GM18907 (cell line): ENCODE results near the gene TATDN2.
A peak's percentile ranks its signal among the peaks of the same experiment; 100 is the strongest.

Experiments
- ATAC-seq: cut with Tn5 transposase; IDR thresholded peaks from one replicate; pipeline ENCODE4 v1.9.1; 2021; ENCODE audit warnings: mild to moderate bottlenecking, moderate library complexity; ENCODE audit not compliant: unreplicated experiment

TATDN2 gene

DNA sequence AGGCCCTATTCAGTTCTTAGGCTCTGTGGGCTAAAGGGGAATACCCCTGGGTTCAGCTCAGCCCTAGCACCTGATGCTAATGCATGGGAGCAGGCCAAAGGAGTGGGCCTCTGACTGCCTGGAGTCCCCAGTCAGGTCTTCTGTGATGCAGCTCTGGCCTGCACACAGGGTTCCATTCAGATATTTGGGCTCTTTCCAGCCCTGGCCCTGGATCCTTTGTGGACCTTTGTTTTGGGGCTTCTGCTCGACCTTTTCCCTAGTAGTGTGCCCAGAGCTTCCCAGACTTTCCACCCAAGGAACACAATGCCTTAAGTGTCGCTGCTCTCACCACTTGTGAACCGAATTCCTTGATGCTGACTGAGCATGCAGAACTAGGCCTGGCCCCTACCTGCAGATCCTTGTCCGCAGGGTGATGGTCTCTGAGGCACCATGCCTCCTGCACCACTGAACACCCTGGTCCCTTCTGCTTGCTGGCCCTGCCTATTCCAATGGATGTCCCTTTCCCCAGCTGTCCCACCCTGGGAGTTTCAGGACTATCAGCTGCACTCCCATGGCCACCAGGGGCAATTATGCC lies 67.6 kb downstream of the TATDN2 start:
- ATAC-seq, result no peak

DNA sequence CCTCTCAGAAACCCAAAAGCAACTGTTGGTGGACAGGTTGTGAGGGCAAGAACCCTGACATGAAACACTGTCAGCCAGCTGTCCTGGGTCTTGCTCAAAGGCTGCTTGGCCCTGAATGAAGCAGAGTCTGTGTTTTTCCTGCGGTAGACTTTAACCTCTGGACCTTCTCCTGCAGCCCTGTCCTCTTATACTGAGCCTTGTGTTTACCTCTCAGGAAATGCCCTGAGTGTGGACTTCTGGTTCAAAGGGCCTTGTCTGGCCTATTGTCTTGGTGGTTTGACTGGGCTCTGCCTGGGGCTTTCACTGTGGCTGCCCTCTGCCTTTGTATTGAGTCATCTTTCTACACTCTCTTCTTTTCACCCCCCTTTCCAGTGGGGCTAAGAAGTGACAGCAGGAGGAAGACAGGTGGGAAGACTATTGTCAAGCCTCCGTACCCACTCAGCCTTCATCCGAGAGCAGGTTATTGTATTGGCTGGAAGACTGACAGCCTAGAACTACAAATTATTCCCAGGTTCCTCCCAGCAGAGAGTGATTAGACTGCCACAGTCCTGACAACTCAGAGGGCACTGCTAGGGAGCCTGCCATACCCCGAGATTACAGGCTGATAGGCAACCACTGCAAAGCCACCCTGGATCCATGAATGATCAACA lies 69.2 kb downstream of the TATDN2 start:
- ATAC-seq, result no peak

DNA sequence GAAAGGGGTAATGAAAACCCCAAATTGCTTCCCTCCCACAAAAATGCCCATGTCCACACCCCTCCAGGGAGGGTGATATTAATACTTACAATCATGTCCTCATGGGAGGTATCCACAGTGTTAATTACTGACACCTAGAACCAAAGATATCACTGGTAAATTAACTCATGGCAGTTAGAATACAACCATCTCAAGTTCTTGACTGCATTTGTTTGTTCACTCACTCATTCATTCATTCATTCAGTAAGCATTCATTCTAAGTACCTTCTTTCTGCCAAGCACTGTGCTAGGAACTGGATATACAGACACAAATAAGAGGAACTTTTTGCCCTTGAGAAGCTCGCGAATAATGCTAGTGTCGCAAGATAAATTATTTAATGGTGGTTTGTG lies 69.7 kb downstream of the TATDN2 start:
- ATAC-seq, result no peak

DNA sequence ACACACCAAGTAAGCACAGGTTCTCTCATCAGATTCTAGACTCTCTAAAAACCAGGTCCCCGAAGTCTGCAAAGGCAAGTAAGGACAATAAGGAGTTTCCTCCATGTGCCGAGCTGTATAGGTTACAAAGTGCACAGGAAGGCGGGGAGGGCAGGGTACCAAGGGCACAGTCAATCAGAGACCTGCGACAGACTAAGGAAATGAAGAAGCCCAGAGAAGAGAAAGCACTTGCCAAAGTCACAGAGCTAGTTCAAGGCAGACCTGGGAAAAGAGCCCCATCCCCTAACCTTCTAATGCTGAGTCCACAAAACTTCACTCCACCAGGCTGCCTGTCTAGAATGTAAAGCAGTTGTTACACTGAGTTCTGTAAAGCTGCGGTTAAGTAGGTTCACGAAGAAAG lies 71.0 kb downstream of the TATDN2 start:
- ATAC-seq, result no peak

DNA sequence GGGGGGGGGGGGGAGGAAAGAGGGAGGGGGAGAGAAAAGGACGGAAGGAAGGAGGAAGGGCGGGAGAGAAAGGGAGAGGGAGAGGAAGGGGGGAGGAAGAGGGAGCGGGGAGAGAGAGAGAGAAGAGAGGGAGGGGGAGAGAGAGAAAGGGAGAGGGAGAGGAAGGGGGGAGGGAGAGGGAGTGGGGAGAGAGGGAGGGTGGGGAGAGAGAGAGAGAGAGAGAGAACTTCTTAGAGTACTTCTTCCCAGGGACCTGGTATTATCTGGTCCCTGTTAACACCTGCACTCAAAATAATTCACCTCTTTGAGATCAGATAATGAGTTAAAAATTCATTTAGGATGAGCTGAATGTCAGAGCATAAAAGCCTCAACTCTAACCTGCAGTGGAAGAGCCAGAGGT lies 71.5 kb downstream of the TATDN2 start:
- no peak for ATAC-seq

DNA sequence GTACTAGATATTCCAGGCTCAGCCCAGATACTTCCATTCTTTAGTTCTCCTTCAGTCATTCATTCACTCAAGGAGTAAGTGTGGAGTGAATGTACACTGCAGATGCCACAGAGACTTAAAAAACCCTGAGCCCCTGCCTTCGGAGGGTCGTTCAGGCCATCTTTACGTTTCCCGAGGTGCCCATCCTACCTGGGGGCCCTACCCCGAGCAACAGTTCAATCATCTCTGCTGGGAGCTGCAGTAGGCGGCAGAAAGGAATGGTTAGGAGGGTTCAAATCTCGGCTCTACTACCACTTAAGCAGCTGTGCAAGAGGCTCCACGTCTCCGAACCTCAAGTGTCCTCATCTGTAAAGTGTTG lies 72.0 kb downstream of the TATDN2 start:
- peak; percentile 4 for ATAC-seq

DNA sequence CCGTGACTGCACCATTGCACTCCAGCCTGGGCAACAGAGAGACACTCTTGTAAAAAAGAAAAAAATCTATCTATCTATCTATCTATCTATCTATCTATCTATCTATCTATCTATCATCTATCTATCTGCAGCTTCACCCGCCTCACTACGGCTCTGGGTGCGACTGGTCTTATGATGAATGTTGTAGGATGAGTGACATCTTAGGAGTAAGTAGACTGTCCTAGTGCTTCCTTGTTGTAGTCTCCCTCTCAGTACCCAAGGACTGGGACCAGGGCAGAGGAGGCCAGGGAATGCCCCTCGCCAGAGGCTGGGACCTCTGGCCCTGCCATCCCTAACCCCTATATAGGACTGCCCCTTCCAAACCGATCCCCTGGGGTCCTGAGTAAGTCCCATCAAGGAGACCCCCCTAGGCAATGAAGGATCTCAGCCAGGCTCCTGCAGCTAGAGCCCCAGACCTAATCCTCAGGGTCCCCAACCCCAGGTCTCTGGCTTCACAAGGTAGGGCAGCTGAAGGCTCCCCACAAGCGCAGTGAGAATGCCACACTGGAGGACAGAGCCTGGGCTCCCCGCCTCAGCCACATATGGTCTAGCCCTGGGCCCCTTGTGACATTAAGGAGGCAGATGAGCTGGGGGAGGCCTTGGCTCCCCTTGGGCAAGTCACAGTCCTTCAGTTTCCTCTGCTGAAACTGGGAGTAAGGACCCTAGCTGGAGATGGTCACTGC lies 73.5 kb downstream of the TATDN2 start:
- ATAC-seq, result no peak

DNA sequence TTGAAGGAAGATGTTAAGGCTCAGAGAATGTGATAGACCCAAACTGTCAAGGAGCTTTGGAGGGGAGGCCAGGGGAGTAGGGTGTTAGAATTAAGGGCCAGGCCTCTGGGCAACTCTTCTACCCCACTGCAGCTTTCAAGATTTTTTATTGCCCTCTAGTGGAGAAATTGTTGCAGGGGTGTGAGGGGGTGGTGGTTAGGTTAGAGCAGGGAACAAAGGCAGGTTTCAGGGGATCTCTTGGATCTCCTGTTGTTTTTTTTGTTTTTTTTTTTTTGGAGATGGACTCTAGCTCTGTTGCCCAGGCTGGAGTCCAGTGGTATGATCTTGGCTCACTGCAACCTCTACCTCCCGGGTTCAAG lies 74.1 kb downstream of the TATDN2 start:
- ATAC-seq, result no peak

DNA sequence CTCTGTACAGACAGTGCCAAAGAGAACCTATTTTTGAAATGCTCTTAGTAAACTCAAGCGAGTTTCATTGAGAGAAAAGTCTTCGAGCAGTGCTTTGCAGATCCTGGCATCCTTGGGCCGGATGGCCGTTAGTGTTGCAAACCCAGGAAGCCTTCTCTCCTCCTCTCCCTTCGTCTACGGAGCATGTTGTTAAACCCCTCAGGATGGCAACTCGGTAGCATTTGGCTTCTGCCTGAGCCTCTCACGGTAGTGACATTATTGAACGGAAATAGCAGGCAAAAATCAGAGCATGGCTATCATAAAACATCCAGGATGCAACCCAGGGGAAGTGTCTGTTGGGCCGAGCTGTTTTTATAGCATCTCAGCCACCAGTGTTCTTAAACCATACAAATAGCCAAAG lies 79.3 kb downstream of the TATDN2 start:
- no peak for ATAC-seq

DNA sequence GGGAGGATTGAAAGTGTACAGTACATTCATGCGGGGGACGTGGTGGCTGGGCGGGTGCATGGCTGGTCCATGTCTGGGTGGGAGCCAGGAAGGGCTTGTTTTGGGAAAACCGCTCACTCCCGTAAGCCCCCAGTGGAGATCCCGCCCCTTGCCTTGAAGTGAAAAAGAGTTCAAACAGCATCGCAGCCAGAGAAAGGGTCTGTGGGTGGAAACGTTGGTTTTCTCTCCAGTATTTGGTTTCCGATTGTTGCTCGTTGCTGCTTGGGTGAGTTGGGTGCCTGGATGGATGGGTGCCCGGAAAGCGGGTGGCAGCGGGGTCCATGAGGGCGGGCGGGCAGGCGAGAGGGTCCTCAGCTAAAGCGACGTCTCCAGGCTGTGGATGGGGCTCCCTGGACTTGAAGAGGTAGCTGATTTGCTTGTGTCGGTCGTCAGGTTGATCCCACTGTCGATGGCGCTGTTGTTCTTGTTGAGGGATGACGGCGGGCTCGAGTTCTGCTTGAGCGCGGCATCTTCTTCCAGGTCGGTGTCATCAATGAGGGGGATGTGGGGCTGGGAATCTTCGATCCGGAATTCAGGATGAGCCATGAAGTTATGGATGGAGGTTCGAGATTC lies 80.3 kb downstream of the TATDN2 start:
- ATAC-seq, result no peak

DNA sequence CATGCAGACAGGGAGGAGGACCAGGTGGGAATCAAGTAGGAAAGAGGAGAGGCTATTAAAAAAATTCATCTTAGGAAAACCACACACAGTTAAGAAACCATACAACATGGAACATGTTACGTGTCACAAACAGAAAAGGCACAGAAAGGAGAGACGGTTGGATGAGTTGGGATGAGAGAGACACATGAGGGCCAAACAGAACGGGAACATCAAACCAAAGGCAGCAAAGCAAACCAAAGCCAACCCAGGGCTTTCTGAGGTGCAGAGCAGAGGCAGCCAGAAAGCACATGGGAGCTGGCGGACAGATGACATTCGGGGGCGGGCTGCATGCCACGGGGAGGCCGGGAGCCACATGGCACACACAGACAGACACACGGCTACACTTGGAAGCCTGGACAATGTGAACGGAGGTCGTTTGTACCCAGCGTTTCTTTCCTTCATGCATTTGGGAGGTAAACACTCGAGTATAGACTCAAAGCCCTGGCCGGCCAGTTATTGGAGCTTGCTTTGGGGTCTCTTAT lies 81.3 kb downstream of the TATDN2 start:
- ATAC-seq, result no peak

DNA sequence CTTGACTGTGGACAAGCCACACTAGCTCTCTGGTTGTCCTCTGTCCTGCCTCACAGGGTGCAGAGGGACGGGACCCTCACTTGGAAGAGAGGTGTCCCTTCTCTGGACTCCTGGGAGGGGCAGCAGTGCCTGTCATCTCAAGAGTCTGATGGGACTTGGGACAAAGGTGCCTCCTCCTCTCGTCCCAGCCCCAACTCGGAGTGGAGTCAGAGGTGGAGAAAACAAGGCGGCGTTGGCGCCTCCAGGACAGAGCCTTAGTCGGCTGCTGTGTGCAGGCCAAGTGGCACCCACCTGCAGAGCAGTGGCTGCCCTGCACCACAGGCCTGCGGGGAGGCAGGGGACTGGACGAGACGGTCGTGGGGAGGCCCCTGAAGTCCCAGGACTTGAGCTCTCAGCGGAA lies 82.1 kb downstream of the TATDN2 start:
- ATAC-seq, result no peak
